NCI-H1694 treated with DMSO at 0.1 percent for 48 hours (cell line): ENCODE data around the gene LRRC30.

Experiments used
- DNase-seq: peaks from one replicate; lab custom pipeline; 2025; lab: John Stamatoyannopoulos, UW

LRRC30 gene

GRCh38 chr18:7237673-7238272 is 6.9 kb downstream of the LRRC30 start:
- DNase-seq: no peak

DNA sequence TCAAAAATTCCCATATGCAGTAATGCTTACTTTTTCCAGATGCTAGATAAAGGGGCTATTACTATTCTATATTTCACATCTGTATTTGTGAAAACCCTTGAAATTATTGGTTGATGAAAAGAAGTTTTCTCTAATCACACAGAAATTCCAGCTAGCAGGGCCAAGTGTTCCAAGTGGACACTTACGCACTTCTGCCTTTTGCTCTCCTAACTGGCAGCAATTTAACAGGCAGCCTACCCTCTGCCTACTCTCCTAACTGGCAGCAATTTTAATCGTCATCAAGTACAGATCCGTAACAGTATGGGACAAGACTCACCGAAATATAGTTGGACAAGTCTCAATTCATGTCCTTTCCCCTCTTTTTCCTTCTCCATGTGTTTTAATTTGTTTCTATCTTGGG is 12.0 kb downstream of the LRRC30 start:
- no peak for DNase-seq

DNA sequence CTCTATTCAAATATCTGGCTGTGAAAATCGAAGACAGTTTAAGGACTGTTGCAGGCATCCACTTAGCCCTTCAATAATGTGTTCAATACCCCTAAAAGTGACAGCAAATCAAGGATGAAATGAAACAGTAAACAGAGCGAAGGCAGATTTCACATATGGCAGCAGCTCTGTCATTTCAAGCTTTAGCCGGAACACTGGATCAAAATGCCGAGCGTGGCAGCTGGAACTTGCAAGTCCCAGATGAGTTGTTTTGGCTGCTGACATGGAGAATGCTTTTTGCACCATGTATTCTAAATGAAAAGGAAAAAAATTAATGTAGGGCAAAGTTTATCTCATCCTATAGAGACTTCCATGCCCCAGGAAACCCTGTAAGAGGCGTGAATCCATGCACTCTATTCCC is 18.0 kb downstream of the LRRC30 start:
- peak; percentile 34 for DNase-seq

GRCh38 chr18:7254163-7254562 is 23.3 kb downstream of the LRRC30 start:
- no peak for DNase-seq

DNA sequence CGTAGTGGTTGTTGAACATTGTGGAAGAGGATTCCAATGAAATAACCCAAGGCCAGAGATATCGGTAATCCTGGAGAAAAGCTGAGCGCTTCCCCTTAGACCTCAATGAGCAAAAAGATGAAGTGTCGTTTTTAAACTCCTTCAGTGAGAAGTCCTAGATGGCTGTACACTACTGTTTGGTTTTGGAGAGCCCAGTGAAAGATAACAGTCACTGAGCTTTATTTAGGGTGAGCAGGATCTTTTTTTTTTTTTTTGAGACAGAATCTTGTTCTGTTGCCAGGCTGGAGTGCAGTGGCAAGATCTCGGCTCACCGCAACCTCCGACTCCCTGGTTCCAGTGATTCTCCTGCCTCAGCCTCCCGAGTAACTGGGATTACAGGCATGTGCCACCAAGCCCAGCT is 24.2 kb downstream of the LRRC30 start:
- no peak for DNase-seq

GRCh38 chr18:7255643-7256042 is 24.8 kb downstream of the LRRC30 start:
- DNase-seq: no peak

GRCh38 chr18:7256618-7257425 is 25.9 kb downstream of the LRRC30 start:
- DNase-seq: no peak

GRCh38 chr18:7257426-7257740 is 26.5 kb downstream of the LRRC30 start:
- DNase-seq: no peak

GRCh38 chr18:7259475-7259874 is 28.6 kb downstream of the LRRC30 start:
- DNase-seq: peak; percentile 62

- DNase-seq: no peak
These were observed 30.3 kb downstream of the LRRC30 start for GRCh38 chr18:7261199-7261598.

- no peak for DNase-seq
These were observed 37.1 kb downstream of the LRRC30 start for GRCh38 chr18:7267973-7268372.

DNA sequence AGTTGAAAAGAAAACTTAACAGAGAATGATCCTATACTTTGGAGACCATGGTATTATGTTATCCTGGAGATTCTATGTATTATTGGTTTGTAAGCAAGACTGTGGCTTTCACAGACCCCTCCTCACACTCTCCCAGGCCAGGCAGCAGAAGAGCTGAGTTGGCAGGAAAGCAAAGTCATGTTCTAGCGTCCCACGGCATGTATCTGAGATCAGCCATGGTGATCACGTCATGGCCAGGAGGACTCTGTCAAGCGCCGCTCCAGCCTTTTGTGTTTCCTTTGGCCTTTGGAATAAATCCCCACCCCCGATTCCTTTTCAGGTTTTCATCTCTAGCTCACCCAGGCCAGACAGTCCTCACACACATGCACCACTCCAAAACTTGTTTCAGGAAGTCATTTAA is 39.1 kb downstream of the LRRC30 start:
- no peak for DNase-seq

DNA sequence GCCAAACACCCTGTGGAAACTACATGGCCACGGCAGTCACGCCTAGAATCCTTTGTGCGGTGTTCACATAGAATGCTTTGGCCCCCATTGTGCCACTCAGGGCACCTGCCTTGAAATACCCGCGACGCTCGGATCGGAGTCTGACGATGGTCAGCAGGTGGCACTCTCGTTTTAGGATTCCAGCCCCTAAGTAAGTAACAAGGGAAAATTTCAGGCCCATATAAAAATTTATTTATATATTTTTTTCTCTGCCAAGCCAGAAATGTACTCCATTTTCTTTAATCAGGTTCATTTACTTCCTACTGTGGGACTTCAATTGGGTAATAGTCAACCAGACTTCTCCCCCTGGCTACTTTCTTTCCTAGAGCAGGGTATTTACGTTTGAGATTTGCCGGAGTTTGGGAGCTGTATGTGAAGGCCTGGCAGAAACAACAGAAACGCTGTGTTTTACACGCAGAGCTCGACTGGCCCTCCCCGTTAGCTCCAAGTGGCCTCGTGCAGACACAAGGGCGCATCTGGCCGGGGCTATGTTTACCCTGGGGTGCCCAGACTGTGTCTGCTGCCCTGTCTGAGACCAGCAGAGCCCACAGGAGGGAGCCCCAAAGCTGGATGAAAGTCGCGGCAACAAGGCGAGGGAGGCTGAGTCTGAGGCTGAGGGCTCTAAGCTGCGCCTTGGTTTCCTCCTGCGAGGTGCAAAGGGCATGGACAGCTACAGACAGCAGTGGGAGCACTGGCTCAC is 41.6 kb downstream of the LRRC30 start:
- DNase-seq: peak; percentile 14

DNA sequence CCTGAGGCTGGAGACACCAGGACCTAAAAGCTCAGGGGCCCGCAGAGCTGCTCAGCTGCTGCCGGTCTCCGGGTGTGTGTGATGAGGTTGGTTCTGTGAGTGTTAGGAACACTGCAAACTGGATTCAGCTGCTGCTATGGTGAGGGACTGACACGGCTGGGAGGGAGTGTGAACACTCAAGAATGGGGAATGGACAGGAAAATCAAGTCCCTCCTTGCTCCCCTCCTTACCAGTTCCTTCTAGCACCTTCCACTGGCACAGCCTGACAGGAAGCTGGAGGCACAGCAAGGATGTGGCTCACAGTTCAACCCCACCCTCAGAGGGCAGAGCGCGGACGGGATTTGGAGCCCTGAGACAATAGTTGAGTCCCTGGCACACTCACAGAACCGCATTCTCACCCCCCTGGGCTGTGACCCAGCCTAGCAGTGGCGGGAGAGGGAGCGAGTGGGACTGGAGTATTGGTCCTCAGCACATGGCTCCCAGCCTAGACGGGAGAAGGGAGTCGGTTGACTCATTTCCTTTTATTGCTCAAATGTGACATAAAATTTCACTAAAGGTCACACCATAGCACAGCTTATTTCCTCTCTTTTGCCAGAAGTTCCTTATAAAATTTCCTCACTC is 42.5 kb downstream of the LRRC30 start:
- DNase-seq: no peak

- no peak for DNase-seq
These were observed 50.7 kb downstream of the LRRC30 start for GRCh38 chr18:7281579-7281978.
